SK-MEL-5 (cell line): ENCODE data around the gene TNFRSF13B. TPM values are rescaled to one million over a fixed set of nuclear protein-coding genes. Genes with fewer than 3 reads are reported as not detected.
A peak's percentile ranks its signal among the peaks of the same experiment; 100 is the strongest.
"Not testable (repeated sequence)": the region's sequence is repeated elsewhere in the genome, so short reads cannot be mapped to it uniquely, and the experiment has no call there.

Experiments
- DNase-seq: peaks from one replicate; pipeline ENCODE4 v3.0.0-alpha.2; 2016; ENCODE audit warnings: low read depth, low spot score
- in situ Hi-C: cut with HindIII; loops from 2 replicates; pipeline ENCODE4 v1.10.0; 2016; ENCODE audit warnings: low sequenced_read_pairs, high pct_unique_total_duplicates, low pct_unique_long_range_greater_than_20kb
- total RNA-seq: library from RNA; depleted of rRNA; stranded (reverse); fragments of >200 nt; shearing (Covaris generic); gene quantifications from 2 replicates; pipeline ENCODE4 v1.2.3, GENCODE V29; 2014

Gene TNFRSF13B
- total RNA-seq, 1 experiment from 2014 or later = not detected

GRCh38 chr17:17009972-17010371, 38.1 kb upstream of the TNFRSF13B start:
- in situ Hi-C loops, DNase-seq: not testable (repeated sequence)

DNA sequence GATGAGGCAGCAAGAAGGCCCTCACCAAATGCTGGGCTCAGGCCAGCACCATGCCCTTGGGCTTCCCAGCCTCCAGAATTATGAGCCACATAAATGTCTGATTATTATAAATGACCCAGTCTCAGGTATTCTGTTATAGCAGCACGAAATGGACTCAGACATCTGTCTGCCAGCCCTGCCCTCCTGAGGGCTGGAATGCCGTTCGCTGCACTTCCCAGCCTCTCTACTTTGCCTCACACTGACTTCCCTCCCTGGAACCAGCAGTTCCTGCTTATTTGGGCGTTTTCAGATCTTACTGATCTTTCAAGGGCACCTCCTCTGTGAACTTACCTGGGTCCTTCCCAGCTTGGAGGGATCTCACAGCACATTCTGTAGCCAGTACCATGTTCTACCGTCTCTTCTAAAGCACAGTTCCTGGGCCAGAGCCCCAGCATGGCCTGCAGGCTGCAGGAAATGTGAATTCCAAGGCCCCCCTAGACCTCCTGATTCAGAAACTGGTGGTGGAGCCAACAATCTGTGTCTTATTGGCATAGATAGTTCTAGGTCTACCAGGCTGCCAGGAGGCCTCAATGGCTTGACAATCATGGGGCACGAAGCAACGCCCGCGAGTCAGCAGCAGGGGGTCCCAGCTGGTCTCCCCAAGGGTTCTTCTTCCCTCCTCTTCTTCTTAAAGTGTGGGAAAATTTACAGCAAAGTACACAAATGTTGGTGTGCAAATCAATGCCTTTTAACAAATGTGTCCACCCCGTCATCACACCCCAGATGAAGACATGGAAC, 36.9 kb upstream of the TNFRSF13B start:
- in situ Hi-C loops, DNase-seq: not testable (repeated sequence)

- in situ Hi-C loops, DNase-seq: not testable (repeated sequence)
These were observed 36.0 kb upstream of the TNFRSF13B start for GRCh38 chr17:17007891-17008290.

GRCh38 chr17:17004997-17005614, 33.2 kb upstream of the TNFRSF13B start:
- in situ Hi-C loops, DNase-seq: not testable (repeated sequence)

DNA sequence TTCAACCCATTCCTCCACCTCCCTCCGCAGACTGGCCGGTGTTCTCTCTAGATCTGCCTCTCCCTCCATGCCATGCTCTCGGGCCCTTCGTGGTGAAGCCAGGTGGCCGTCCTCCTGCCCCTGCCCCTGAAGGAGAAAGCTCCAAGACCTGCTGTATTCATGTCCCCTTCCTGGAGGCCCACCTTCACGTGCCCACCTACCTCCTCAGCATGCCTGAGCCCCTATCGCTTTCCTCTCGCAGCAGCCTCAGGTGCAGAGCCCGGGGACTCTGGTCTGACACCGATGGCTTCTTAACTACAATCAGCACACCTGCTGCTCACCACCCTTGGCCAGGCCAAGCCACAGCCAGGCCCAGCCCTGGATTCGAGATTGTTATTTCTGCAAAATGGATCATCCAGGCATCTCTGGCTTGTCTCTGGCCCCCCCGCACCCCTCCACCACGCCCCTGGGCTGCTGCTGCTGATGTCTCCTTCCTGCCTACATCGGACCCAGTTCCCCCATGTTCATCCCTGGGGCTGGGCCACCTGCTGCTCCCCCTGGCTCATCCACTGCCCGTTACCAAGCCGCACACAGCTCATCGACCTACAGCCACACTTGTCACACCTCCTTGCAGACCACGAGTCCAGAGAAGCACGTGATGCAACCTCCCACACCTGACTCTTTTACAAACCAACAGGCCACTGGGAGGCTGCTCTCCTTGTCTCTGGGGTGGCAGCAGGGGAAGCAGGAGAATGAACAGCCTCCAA, 32.5 kb upstream of the TNFRSF13B start:
- in situ Hi-C loops = no loop called here
- DNase-seq = no peak

DNA sequence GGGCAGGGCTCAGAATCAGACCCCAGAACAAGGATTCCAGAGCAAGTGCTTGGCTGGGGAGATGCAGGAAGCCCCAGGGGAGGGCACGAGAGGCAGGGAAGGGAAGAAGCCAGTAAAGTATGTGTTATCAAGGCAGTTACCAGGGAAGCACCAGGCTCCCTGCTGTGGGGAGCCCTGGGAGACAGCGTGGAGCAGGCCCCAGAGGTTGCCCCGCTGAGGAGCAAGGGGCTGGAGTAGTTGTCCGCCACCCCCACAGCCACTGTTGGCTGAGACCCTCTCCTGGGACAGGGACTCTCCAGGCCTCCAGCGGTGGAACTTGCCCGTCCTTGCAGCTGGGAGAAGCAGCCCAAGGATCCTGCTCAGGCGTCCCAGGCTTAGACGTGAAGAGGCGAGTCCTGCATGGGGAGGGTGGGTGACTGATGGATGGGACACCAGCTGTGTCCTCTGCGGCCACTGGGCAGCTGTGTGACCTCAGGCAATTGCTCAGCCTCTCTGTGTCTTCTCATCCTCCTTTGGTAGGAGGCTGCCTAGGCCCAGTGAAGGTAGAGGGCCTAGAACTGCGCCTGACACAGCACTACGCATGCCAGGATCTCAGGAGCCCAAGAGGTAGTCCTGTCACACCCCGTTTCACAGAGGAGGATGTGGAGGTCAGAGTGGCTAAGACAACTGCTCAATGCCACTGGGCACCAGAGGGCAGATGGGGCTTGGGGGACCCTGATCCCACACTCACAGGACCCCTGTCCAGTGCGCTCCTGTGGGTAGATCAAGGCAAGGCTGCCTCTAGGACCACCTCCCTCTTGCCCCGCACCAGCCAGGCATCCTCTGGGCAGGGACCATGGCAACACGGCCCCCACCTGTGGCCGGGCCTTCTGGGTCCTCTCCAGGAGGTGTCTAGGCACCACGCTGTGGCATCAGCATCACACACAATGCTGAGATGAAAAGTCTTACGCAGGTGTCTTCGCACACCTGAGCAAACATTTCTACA, 31.1 kb upstream of the TNFRSF13B start:
- in situ Hi-C loops, DNase-seq: not testable (repeated sequence)

- in situ Hi-C loops = no loop called here
- DNase-seq = peak; percentile 75
These were observed 30.1 kb upstream of the TNFRSF13B start for GRCh38 chr17:17001874-17002520.

- in situ Hi-C loops = no loop called here
- DNase-seq = no peak
These were observed 29.3 kb upstream of the TNFRSF13B start for GRCh38 chr17:17001076-17001777.

- DNase-seq = no peak
- in situ Hi-C loops = no loop called here
These were observed 28.2 kb upstream of the TNFRSF13B start for GRCh38 chr17:16999931-17000625.

- no peak for DNase-seq
- in situ Hi-C loops = no loop called here
These were observed 25.9 kb upstream of the TNFRSF13B start for GRCh38 chr17:16997514-16998429.

- DNase-seq, in situ Hi-C loops: not testable (repeated sequence)
These were observed 24.8 kb upstream of the TNFRSF13B start for GRCh38 chr17:16996726-16997125.

DNA sequence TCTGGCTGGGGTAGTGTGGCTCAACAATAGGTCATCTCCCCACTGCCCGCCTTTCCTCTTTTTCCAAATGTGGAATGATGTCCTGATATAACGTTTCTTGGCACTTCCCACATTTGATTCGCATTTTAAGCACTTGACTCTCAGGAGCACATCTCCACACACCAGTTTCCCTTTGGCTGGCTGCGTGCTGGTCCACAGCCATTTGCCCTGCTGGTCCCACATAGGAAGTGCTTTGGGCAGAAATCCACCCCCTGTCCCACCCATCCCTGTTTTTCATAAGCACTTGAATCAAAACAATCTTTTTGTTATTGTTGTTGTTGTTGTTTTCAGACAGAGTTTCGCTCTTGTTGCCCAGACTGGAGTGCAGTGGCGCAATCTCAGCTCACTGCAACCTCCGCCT, 24.0 kb upstream of the TNFRSF13B start:
- in situ Hi-C loops = no loop called here
- DNase-seq = no peak

- in situ Hi-C loops = no loop called here
These were observed 22.7 kb upstream of the TNFRSF13B start for GRCh38 chr17:16994631-16995030.

DNA sequence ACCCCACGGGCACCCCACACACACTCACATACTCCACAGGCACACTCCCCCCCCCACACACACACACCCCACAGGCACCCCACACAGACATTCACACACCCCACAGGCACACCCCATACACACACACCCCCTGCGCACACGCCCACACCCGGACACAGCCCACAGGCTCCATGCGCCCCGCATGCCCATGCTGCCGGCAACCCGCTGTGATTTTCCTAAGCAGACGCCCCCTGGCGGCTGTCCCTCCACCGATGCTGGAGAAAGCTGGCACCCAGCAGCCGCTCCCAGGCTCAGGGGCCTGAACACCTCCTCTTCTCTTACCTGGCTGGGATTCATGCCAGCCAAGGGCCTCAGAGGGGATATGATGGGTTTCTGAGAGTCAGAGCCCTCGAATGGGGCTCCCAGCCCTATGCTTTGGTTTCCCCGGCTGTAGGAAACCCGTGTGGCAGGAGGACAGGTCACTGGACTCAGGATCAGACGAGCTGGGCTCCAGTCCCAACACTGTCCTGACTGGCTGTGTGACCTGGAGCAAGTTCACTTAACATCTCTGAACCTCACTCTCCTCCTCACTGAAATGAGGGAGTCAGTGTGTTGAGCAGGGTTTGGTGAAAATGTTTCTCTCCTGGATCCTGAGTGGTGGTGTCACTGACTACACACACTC, 19.6 kb upstream of the TNFRSF13B start:
- DNase-seq = peak; percentile 78
- in situ Hi-C loops = no loop called here

More at GRCh38 chr17:16994631-16995030, 22.7 kb upstream of the TNFRSF13B start:
- no peak for DNase-seq
